NB4 (cell line): ENCODE measurements around the gene ENOX1.

Experiments
- CTCF ChIP-seq: IDR thresholded peaks from one replicate; pipeline ENCODE4 v1.5.1; 2012; ENCODE audit warnings: low read depth, low read length
- POLR2A ChIP-seq: IDR thresholded peaks from 2 replicates; pipeline ENCODE4 v1.6.1; 2011; ENCODE audit warnings: mild to moderate bottlenecking; ENCODE audit not compliant: insufficient read length; ENCODE audit errors: extremely low read depth

- TF ChIP-seq POLR2A (no peak), CTCF (no peak)
These were observed 565.2 kb downstream of the ENOX1 start for GRCh38 chr13:43221611-43222010.
